GM10248 (cell line): ENCODE measurements around the gene ESR2.

Source experiments
- CTCF ChIA-PET: fragments of 300-600 bp; sonication (Branson Sonifier 250); formaldehyde crosslinking; extraction: SDS; loops from one replicate; lab custom pipeline; 2021; ENCODE audit warnings: antibody characterized with exemption; lab: Yijun Ruan, JAX
- POLR2A ChIA-PET: fragments of 350-650 bp; sonication (Branson Sonifier 250); formaldehyde crosslinking; extraction: SDS; loops from one replicate; lab custom pipeline; 2020; ENCODE audit warnings: antibody characterized with exemption; lab: Yijun Ruan, JAX
- DNase-seq: peaks from one replicate; pipeline ENCODE4 v3.0.0; 2012; ENCODE audit errors: extremely low spot score
- CTCF ChIP-seq: IDR thresholded peaks from 2 replicates; pipeline ENCODE4 v1.5.1; 2012; ENCODE audit warnings: mild to moderate bottlenecking, low read depth; ENCODE audit errors: extremely low read depth, missing control alignments, control extremely low read depth

The ESR2 gene

GRCh38 chr14:64293976-64294671 lies at the start of gene ESR2:
Gene ESR2, minus strand, starts transcription at chr14:64294371. Its CDS starts 11,386 bp downstream, at chr14:64282985.
- TF ChIP-seq CTCF: peak; percentile 28
- peak; percentile 59 for DNase-seq
- CTCF ChIA-PET: interaction anchor here (0.8 to 6.2 kb wide), 36 partner anchors 10 to 911 kb away, joined by 3 to 65 read pairs (median 4); no protein-coding TSS in a partner anchor
- POLR2A ChIA-PET: no interaction called here

DNA sequence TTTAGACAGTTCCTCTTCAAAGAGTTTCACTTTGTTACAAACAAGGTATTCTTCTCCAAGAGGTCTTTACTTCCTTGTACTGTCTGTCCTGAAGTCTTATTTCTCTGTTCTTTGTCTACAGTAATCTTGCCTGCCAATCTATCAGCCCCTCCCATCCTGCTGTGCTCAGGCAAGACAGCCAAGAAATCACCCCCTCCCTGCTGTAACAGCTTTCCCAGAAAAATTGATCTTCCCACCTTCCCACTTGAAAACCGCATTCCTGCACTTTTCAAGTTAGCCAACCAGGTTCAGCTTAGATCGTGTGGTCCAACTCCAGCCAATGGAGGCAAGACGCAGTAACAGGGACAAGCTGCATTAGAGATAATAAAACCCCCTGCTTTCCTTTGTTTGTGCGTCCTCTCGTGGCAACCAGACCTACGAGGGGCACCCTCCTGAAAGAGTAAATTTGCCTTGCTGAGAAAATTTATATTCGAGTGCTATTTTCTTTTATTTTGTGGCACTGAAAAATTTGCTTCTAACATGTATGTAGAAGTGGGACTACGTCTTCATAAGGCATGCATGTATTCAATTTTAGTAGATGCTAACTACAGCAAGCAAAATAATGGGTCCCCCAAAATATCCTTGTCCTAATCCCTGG lies 46.5 kb upstream of the ESR2 start:
- ChIA-PET POLR2A (no interaction called here), CTCF (interaction anchor here (2.0 kb wide), 1 partner anchor 296 kb away, joined by 6 read pairs; no protein-coding TSS in a partner anchor)
- DNase-seq: no peak
- TF ChIP-seq CTCF: no peak

DNA sequence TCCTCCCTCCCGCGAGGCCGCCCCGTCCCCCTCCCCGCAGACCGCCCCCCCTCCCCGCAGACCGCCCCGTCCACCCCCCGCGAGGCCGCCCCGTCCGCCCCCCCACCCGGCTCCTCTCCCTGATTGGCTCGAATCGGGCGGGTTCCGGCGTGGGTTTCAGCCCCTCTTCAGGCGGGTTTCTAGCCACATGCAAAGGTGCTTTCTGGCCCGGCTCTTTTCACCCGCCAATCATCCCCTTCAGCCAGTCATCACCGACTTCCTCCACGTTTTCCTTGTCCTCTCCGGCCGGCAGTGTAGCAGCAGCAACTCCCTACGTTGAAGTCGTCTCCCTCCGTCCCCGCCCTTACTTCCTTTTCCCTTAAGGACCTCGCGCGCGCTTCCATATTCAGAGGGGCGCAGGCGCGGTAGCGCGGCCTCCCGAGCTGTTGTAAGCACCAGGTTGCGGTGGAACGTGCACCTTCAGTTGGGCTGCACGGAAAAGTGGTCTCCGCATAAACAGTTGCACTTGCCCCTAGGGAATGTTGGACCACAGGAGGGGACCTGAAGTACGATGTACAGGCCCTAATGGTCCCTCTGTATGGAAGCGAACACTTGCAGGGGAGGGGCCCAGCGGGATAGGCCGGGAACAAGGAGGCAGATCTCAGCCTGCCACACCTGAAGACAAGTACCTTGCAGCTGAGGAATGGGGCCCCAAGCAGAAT lies 44.6 kb upstream of the ESR2 start:
- TF ChIP-seq CTCF: no peak
- POLR2A ChIA-PET: interaction anchor here (0.5 to 1.2 kb wide), 2 partner anchors 49 to 921 kb away, joined by 3 to 5 read pairs; no protein-coding TSS in a partner anchor
- CTCF ChIA-PET: interaction anchor here (0.6 to 2.4 kb wide), 7 partner anchors 16 to 298 kb away, joined by 3 to 11 read pairs (median 4); partner anchors contain the start of gene ESR2
- peak; percentile 97 for DNase-seq

- peak; percentile 25 for DNase-seq
- TF ChIP-seq CTCF: no peak
- ChIA-PET CTCF (interaction anchor here (0.6 to 2.4 kb wide), 6 partner anchors 17 to 174 kb away, joined by 3 to 11 read pairs (median 4); partner anchors contain the start of gene ESR2), POLR2A (interaction anchor here (0.5 to 1.2 kb wide), 2 partner anchors 49 to 921 kb away, joined by 3 to 5 read pairs; no protein-coding TSS in a partner anchor)
Measured at GRCh38 chr14:64337888-64338615, 43.9 kb upstream of the ESR2 start.

DNA sequence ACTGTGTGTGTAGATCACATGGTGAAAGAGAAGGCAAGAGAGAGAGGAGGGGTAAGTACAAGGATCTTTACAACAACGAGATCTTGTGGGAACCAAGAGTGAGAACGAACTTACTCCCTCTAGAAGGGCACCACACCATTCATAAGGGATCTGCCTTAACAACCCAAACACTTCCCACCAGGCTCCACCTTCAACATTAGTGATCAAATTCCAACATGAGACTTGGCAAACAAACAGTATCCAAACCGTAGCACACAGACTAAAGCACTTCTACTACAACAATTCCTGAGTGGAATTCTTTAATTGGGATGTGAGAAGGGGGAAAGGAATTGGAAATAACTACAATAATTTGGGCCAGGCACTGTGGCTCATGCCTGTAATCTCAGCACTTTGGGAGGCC lies 35.0 kb upstream of the ESR2 start:
- TF ChIP-seq CTCF: no peak
- no peak for DNase-seq
- ChIA-PET CTCF (interaction anchor here (0.9 to 1.3 kb wide), 2 partner anchors 15 to 25 kb away, joined by 4 read pairs; no protein-coding TSS in a partner anchor), POLR2A (no interaction called here)
